Naive thymus-derived CD4-positive, alpha-beta T cell (primary cell): Measurements from ENCODE around the gene KRTAP10-4. TPM values are rescaled to one million over a fixed set of nuclear protein-coding genes. Genes with fewer than 3 reads are reported as not detected.

Experiments
- ATAC-seq: fragments of 150-1000 bp; cut with Tn5 transposase; 2 replicates; pipeline ENCODE4 v1.10.0; 2021; ENCODE audit warnings: mild to moderate bottlenecking, moderate library complexity
- CTCF ChIA-PET: fragments of 350-600 bp; sonication (Branson Sonifier 250); formaldehyde crosslinking; loops from one replicate; lab custom pipeline; 2021; ENCODE audit warnings: antibody characterized with exemption; lab: Charles Lee
- POLR2A ChIA-PET: fragments of 350-600 bp; sonication (Branson Sonifier 250); formaldehyde crosslinking; loops from one replicate; lab custom pipeline; 2021; ENCODE audit warnings: antibody characterized with exemption, inconsistent platforms; lab: Charles Lee
- DNase-seq, 9 donors: peaks; one replicate each; pipeline versions ENCODE4 v3.0.0 to v3.0.0-alpha.2; 2020 to 2022; ENCODE audit warnings: mixed read lengths in 1 of 9
- H3K27ac ChIP-seq: one replicate; pipeline ENCODE4 v1.7.0; 2013; ENCODE audit warnings: mild to moderate bottlenecking, low read depth, low read length, moderate library complexity
- H3K27me3 ChIP-seq, 2 donors: one replicate each; pipeline ENCODE4 v1.7.0; 2013; ENCODE audit warnings: low read length in 2 of 2, mild to moderate bottlenecking in 2 of 2, moderate library complexity in 2 of 2; ENCODE audit not compliant: control insufficient read depth in 2 of 2, insufficient read depth in 2 of 2
- H3K36me3 ChIP-seq, 3 experiments: 1 replicate in 2 of 3; 2 replicates in 1 of 3; pipeline ENCODE4 v1.7.0; 2013; ENCODE audit warnings: low read length in 3 of 3, mild to moderate bottlenecking in 3 of 3, moderate library complexity in 1 of 3; ENCODE audit not compliant: insufficient read depth in 3 of 3, control insufficient read depth in 2 of 3
- H3K4me1 ChIP-seq, 2 donors: one replicate each; pipeline ENCODE4 v1.7.0; 2013; ENCODE audit warnings: low read length in 2 of 2, mild to moderate bottlenecking in 2 of 2, moderate library complexity in 1 of 2; ENCODE audit not compliant: control insufficient read depth in 2 of 2, insufficient read depth in 2 of 2
- H3K4me3 ChIP-seq: 2 replicates; pipeline ENCODE4 v1.7.0; 2013; ENCODE audit warnings: mild to moderate bottlenecking, low read length
- H3K9me3 ChIP-seq, 3 experiments: 1 replicate in 2 of 3; 2 replicates in 1 of 3; pipeline ENCODE4 v1.7.0; 2013; ENCODE audit warnings: low read length in 3 of 3; ENCODE audit not compliant: control insufficient read depth in 2 of 3
- H3K27ac Mint-ChIP-seq, 9 donors: one replicate each; pipeline ENCODE4 v1.8.0; 2020 to 2022; ENCODE audit warnings: mixed read lengths in 9 of 9, mild to moderate bottlenecking in 8 of 9, moderate library complexity in 5 of 9, inconsistent platforms in 2 of 9
- H3K27me3 Mint-ChIP-seq, 5 donors: one replicate each; pipeline ENCODE4 v1.8.0; 2021 to 2022; ENCODE audit warnings: mixed read lengths in 5 of 5, mild to moderate bottlenecking in 1 of 5
- H3K36me3 Mint-ChIP-seq, 5 donors: one replicate each; pipeline ENCODE4 v1.8.0; 2020 to 2022; ENCODE audit warnings: mixed read lengths in 5 of 5, mild to moderate bottlenecking in 3 of 5, inconsistent platforms in 1 of 5
- H3K4me1 Mint-ChIP-seq, 7 donors: one replicate each; pipeline ENCODE4 v1.8.0; 2020 to 2022; ENCODE audit warnings: mixed read lengths in 7 of 7, mild to moderate bottlenecking in 3 of 7, inconsistent platforms in 1 of 7
- H3K4me3 Mint-ChIP-seq, 10 donors: one replicate each; pipeline ENCODE4 v1.8.0; 2020 to 2022; ENCODE audit warnings: mild to moderate bottlenecking in 10 of 10, mixed read lengths in 10 of 10, moderate library complexity in 6 of 10, inconsistent platforms in 2 of 10
- H3K9me3 Mint-ChIP-seq, 11 donors: one replicate each; pipeline ENCODE4 v1.8.0; 2020 to 2022; ENCODE audit warnings: mixed read lengths in 11 of 11, mild to moderate bottlenecking in 4 of 11, inconsistent platforms in 1 of 11, moderate library complexity in 1 of 11
- intact Hi-C, 2 donors: fragments of 100-400 bp; cut with micrococcal nuclease; formaldehyde crosslinking; loops; one replicate each; pipeline ENCODE4 v1.15.1; 2023
- polyA plus RNA-seq, 2 donors: library from polyadenylated mRNA; unstranded; fragments of 300-500 nt; fragmentation: Illumina TruSeq; gene quantifications; one replicate each; pipeline ENCODE4 v1.2.3, GENCODE V29; 2021
- total RNA-seq, 6 experiments: library from RNA in 5 of 6; stranded (reverse) in 5 of 6; gene quantifications; 1 replicate in 5 of 6; 2 replicates in 1 of 6; pipeline ENCODE4 v1.2.3 and lab custom pipeline; 2021 to 2026

The KRTAP10-4 gene
- total and polyA plus RNA-seq, 7 experiments from 2014 or later, result not detected

DNA sequence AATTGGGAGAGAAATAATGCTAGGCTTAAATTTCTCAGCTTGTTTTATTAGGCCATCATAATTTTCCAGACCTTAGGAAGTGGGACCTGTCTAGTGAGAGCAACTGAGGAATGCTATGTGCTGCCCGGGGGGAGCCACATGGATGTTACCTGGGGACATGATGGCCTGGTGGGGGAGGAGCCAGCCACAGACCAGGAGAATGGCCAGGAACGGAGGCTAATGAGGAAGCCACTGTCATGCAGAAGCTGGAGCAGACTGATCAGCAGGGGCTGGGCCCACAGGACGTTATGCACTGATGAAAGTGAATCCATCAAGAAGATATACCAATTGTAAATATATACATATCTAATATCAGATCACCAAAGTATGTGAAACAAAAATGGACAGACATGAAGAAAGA, 29.0 kb upstream of the KRTAP10-4 start:
- intact Hi-C loops, result loop anchor here in 1 of 2 donors (10.0 kb wide), 1 partner anchor 150 kb away; the partner anchor contains the start of gene KRTAP10-12
- Histone ChIP-seq H3K4me1 (peaks cover 15 to 19% of the 10 kb centered on the region in 2 donors), H3K27ac (no peak overlapping the region), H3K36me3 (no peaks in the 10 kb centered on the region), H3K9me3 (peaks cover 5 to 14% (median 12%) of the 10 kb centered on the region in 3 experiments), H3K4me3 (no peak overlapping the region), H3K27me3 (no peaks in the 10 kb centered on the region)
- H3K27me3 Mint-ChIP-seq, result peaks cover 0 to 6% (median 0%) of the 10 kb centered on the region in 5 donors
- no peak for ATAC-seq
- POLR2A ChIA-PET, result no interaction called here
- peaks cover 16 to 30% (median 29%) of the 10 kb centered on the region in 7 donors for H3K4me1 Mint-ChIP-seq
- DNase-seq, result peak in 1 of 9 donors; percentile 7
- peaks cover 12 to 33% (median 21%) of the 10 kb centered on the region in 11 donors for H3K9me3 Mint-ChIP-seq
- H3K27ac Mint-ChIP-seq, result no peak overlapping the region
- no peak overlapping the region for H3K4me3 Mint-ChIP-seq
- H3K36me3 Mint-ChIP-seq, result peaks cover 18 to 28% (median 22%) of the 10 kb centered on the region in 5 donors
- CTCF ChIA-PET, result interaction anchor here (0.7 kb wide), 1 partner anchor 184 kb away, joined by 3 read pairs; no protein-coding TSS in a partner anchor

DNA sequence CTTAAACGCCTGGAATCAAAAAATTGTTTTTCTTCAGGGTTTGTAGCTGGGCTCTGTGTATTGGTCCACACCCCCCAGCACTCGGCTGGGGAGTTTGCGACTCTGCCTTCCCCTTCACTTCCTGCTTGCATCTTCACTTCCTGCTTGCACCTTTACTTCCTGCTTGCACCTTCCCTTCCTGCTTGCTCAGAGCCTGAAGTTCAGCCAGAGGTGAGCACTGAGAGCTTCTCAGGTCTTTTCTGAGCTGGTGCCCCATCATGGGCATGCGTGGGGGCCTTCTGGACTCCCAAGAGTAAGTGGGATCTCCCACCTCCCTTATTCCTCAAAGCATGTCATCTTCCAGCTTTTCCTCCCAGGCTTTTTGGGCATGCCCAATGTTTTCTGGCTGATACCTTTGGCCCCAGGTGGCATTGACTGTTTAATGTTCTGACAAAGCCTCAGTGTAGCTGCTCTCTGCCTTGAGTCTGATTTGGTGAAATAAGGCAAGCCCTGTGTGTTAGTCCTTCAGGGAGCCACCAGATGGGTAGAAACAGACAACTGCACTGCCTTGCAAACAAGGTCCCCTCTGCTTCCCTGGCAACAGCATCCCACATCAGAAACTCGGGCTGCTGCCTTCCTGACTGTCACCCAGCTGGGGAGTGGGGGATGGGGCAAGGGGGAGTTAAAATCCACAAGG, 25.7 kb upstream of the KRTAP10-4 start:
- intact Hi-C loops, result loop anchor here in 1 of 2 donors (1.0 to 10.0 kb wide), 4 partner anchors 35 to 147 kb away; partner anchors contain the start of genes KRTAP10-12 and KRTAP12-3
- DNase-seq, result peak in 8 of 9 donors; percentile 16 to 73 (median 59)
- H3K27ac ChIP-seq, result peak overlapping the region; percentile 56

DNA sequence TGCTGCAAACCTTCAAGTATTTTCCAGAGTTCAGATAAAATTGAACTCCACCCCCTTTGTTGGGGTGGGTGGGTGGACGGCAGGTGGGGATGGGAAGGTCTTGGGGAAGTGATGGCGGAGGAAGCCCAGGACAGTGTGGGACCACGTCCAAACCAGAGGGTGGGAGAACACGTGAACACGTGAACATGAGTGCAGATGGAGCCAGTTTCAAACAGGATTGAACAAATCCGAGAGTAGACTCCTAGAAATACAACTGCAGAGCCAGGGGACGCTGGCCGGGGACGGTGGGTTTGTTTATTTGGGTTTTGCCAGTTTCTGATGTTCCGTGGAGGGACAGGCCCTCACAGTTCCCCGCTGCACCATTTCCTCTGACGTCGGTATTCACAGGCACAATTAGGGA, 25.1 kb upstream of the KRTAP10-4 start:
- POLR2A ChIA-PET, result interaction anchor here (2.6 kb wide), 1 partner anchor 71 kb away, joined by 15 read pairs; no protein-coding TSS in a partner anchor
- peaks cover 15 to 19% of the 10 kb centered on the region in 2 donors for H3K4me1 ChIP-seq
- intact Hi-C loops, result loop anchor here in 1 of 2 donors (5.0 to 10.0 kb wide), 2 partner anchors 36 to 146 kb away; partner anchors contain the start of gene KRTAP10-12
- H3K36me3 ChIP-seq, result no peaks in the 10 kb centered on the region
- no peak overlapping the region for H3K4me3 ChIP-seq
- H3K27ac ChIP-seq, result no peak overlapping the region
- H3K36me3 Mint-ChIP-seq, result peaks cover 22 to 35% (median 27%) of the 10 kb centered on the region in 5 donors
- H3K27me3 Mint-ChIP-seq, result peaks cover 0 to 5% (median 0%) of the 10 kb centered on the region in 5 donors
- peaks cover 5 to 11% (median 8%) of the 10 kb centered on the region in 3 experiments for H3K9me3 ChIP-seq
- DNase-seq (peak in 1 of 9 donors; percentile 9), ATAC-seq (no peak)
- H3K4me3 Mint-ChIP-seq, result peak overlapping the region in 9 of 10 donors; percentile 29 to 86 (median 83)
- peaks cover 12 to 40% (median 25%) of the 10 kb centered on the region in 11 donors for H3K9me3 Mint-ChIP-seq
- peaks cover 16 to 34% (median 30%) of the 10 kb centered on the region in 7 donors for H3K4me1 Mint-ChIP-seq
- H3K27me3 ChIP-seq, result no peaks in the 10 kb centered on the region
- CTCF ChIA-PET, result interaction anchor here (0.6 to 1.2 kb wide), 3 partner anchors 12 to 38 kb away, joined by 3 to 6 read pairs (median 3); no protein-coding TSS in a partner anchor
- peak overlapping the region in 8 of 9 donors; percentile 68 to 99 (median 94) for H3K27ac Mint-ChIP-seq

More for the DNA sequence above, 25.7 kb upstream of the KRTAP10-4 start:
- Mint-ChIP-seq H3K36me3 (peaks cover 18 to 29% (median 22%) of the 10 kb centered on the region in 5 donors), H3K27ac (peak overlapping the region; percentile 85 to 99 (median 95)), H3K9me3 (peaks cover 12 to 34% (median 20%) of the 10 kb centered on the region in 11 donors), H3K4me3 (peak overlapping the region; percentile 75 to 86 (median 83)), H3K27me3 (peaks cover 0 to 5% (median 0%) of the 10 kb centered on the region in 5 donors), H3K4me1 (peaks cover 16 to 34% (median 30%) of the 10 kb centered on the region in 7 donors)
- no peaks in the 10 kb centered on the region for H3K36me3 ChIP-seq
- H3K9me3 ChIP-seq, result peaks cover 5 to 14% (median 11%) of the 10 kb centered on the region in 3 experiments
- peaks cover 15 to 19% of the 10 kb centered on the region in 2 donors for H3K4me1 ChIP-seq
- peak; percentile 74 for ATAC-seq
- no peaks in the 10 kb centered on the region for H3K27me3 ChIP-seq
- POLR2A ChIA-PET, result interaction anchor here (0.6 to 2.6 kb wide), 8 partner anchors 32 to 364 kb away, joined by 3 to 15 read pairs (median 4); partner anchors contain the start of genes KRTAP10-5, KRTAP12-3, KRTAP12-4 and PTTG1IP
- CTCF ChIA-PET, result interaction anchor here (0.6 to 1.4 kb wide), 7 partner anchors 10 to 246 kb away, joined by 3 to 7 read pairs (median 3); no protein-coding TSS in a partner anchor
- peak overlapping the region; percentile 50 for H3K4me3 ChIP-seq

DNA sequence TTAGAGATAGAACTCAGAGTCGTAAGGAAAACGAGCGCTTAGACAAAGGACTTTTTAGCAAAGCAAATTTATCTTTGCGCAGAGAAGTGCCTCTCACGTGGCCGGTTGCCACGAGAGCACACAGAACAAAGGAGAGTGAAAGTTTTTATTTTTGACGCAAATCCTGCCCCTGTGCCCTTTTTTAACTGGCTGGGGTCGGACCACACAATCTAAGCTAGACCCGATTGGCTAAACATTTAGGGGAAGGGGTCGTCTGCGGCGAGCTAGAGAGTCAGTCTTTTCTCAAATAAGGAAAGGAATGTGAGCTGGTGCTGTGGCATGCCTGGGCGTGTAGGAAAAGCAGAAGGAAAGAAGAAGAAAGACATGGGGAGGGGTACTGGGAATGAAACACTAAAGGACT, 24.6 kb upstream of the KRTAP10-4 start:
- ATAC-seq, result no peak

DNA sequence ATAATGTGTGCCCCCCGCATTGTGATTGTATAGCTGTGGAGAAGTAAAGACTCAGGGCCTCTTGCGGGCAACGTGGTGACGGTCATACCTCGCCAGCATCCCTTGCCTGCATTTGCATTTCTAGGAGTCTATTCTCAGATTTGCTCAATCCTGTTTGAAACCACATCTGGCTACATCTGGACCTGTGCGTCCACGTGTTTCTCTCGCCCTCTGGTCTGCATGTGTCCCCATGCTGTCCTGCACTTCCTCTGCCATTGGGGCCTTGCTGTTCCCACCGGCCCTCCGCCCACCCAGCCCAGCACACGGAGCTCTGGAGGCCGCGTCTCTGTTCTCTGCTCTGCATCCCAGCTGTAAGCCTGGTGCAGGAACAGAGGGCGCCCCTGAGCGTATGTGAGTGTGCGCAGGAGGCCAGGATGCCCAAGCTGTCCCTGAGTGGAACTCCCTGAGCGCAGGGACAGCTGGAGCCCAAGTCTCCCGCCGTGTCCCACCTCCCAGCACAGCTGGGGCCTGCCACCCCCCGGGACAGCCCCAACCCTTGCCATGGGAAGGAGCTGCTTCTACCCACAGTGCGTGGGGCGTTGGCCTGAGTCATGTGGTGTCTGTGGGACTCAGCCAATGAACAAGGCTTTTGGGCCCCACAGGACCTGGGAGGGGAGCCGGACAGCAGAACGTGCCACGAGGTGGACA, 23.9 kb upstream of the KRTAP10-4 start:
- Histone ChIP-seq H3K36me3 (no peaks in the 10 kb centered on the region), H3K27ac (no peak overlapping the region), H3K9me3 (peaks cover 5 to 18% (median 8%) of the 10 kb centered on the region in 3 experiments), H3K4me1 (peaks cover 15 to 19% of the 10 kb centered on the region in 2 donors), H3K27me3 (no peaks in the 10 kb centered on the region), H3K4me3 (no peak overlapping the region)
- ChIA-PET CTCF (no interaction called here), POLR2A (interaction anchor here (1.1 kb wide), 1 partner anchor 75 kb away, joined by 3 read pairs; no protein-coding TSS in a partner anchor)
- Mint-ChIP-seq H3K27me3 (peaks cover 0 to 5% (median 0%) of the 10 kb centered on the region in 5 donors), H3K4me1 (peaks cover 16 to 34% (median 30%) of the 10 kb centered on the region in 7 donors), H3K4me3 (peak overlapping the region in 4 of 10 donors; percentile 19 to 84 (median 52)), H3K27ac (peak overlapping the region in 6 of 9 donors; percentile 28 to 99 (median 80)), H3K36me3 (peaks cover 22 to 39% (median 30%) of the 10 kb centered on the region in 5 donors), H3K9me3 (peaks cover 12 to 53% (median 28%) of the 10 kb centered on the region in 11 donors)
- intact Hi-C loops, result loop anchor here in 1 of 2 donors (5.0 to 10.0 kb wide), 2 partner anchors 37 to 145 kb away; partner anchors contain the start of gene KRTAP10-12
- ATAC-seq (no peak), DNase-seq (no peak)

More for the DNA sequence above, 24.6 kb upstream of the KRTAP10-4 start:
- peaks cover 0 to 5% (median 0%) of the 10 kb centered on the region in 5 donors for H3K27me3 Mint-ChIP-seq
- H3K36me3 Mint-ChIP-seq, result peaks cover 22 to 38% (median 30%) of the 10 kb centered on the region in 5 donors
- intact Hi-C loops, result loop anchor here in 1 of 2 donors (5.0 to 10.0 kb wide), 2 partner anchors 37 to 146 kb away; partner anchors contain the start of gene KRTAP10-12
- peaks cover 12 to 45% (median 28%) of the 10 kb centered on the region in 11 donors for H3K9me3 Mint-ChIP-seq
- H3K27ac Mint-ChIP-seq, result peak overlapping the region in 6 of 9 donors; percentile 63 to 99 (median 92)
- H3K4me3 ChIP-seq, result no peak overlapping the region
- no peaks in the 10 kb centered on the region for H3K36me3 ChIP-seq
- H3K4me1 ChIP-seq, result peaks cover 15 to 19% of the 10 kb centered on the region in 2 donors
- POLR2A ChIA-PET, result interaction anchor here (1.1 kb wide), 1 partner anchor 76 kb away, joined by 3 read pairs; no protein-coding TSS in a partner anchor
- H3K4me3 Mint-ChIP-seq, result peak overlapping the region in 6 of 10 donors; percentile 2 to 86 (median 82)
- CTCF ChIA-PET, result no interaction called here
- no peak for DNase-seq
- no peaks in the 10 kb centered on the region for H3K27me3 ChIP-seq
- H3K4me1 Mint-ChIP-seq, result peaks cover 16 to 34% (median 30%) of the 10 kb centered on the region in 7 donors
- peaks cover 5 to 12% (median 8%) of the 10 kb centered on the region in 3 experiments for H3K9me3 ChIP-seq
- no peak overlapping the region for H3K27ac ChIP-seq
